SU-DHL-6 (cell line): ENCODE measurements around the gene INTS1.

ENCODE experiments used
- EZH2phosphoT487 ChIP-seq: fragments of 200-600 bp; sonication (generic), shearing (Covaris generic); conservative IDR thresholded peaks from 2 replicates; pipeline ENCODE4 v1.6.1; 2018; ENCODE audit warnings: mild to moderate bottlenecking, antibody characterized with exemption, low read length, moderate library complexity, mixed read lengths
- TF ChIP-seq, protein P1 (sequence below): fragments of 200-600 bp; sonication (generic); IDR thresholded peaks from one replicate; pipeline ENCODE4 v1.5.1; 2017; ENCODE audit warnings: antibody characterized with exemption, mild to moderate bottlenecking, low read length, moderate library complexity; ENCODE audit not compliant: insufficient read depth, poor library complexity, severe bottlenecking

DNA sequence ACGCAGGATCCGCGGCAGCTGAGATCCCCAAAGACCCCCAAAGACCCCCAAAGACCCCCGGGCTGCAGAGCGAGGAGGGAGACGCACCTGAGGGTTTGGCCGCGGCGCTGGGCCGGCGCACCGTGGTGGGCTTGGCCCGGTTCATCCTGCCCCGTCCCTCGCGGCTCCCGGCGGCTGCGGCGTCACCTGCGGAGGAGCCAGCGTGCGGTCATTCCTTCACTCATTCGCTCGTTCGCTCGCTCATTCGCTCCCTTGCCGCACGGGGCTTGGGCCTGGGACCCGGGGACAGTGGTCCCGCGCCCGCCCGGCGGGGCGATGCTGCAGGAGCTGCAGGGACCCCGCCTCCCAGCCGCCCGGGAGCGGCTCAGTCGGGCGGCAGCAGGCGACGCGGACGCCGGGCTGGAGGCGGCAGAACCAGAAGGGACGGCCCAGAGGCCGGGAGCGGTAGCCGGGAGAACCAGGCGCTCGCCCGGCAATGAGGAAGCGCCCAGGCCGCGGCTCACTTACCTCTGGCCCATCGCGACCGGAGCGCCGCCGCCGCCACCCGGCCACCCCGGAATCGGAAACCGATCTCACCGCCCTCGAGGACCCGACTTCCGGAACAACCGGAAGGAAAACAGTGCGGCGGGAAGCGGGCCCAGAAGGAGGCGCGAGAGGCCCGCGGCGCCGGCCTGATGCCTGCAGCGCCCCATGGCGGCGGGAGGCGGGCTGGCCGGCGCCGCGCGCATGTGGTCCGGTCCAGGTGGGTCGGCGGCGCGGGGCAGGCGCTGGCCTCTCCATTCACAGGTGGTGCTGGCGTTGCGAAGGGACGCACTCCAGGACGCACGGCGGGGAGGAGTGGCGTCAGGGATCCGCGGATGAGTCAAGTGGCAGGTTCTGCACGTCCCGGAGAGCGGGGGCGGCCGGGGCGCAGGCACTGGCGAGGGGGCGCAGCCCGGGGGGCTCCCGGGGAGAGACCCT is at the start of gene INTS1:
- TF ChIP-seq, protein P1, sequence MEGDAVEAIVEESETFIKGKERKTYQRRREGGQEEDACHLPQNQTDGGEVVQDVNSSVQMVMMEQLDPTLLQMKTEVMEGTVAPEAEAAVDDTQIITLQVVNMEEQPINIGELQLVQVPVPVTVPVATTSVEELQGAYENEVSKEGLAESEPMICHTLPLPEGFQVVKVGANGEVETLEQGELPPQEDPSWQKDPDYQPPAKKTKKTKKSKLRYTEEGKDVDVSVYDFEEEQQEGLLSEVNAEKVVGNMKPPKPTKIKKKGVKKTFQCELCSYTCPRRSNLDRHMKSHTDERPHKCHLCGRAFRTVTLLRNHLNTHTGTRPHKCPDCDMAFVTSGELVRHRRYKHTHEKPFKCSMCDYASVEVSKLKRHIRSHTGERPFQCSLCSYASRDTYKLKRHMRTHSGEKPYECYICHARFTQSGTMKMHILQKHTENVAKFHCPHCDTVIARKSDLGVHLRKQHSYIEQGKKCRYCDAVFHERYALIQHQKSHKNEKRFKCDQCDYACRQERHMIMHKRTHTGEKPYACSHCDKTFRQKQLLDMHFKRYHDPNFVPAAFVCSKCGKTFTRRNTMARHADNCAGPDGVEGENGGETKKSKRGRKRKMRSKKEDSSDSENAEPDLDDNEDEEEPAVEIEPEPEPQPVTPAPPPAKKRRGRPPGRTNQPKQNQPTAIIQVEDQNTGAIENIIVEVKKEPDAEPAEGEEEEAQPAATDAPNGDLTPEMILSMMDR: peak; percentile 94
- TF ChIP-seq EZH2phosphoT487: no peak
